ENCODE measurements around the gene PTPRD.

GRCh38 chr9:8874482-8874881 is 1738.3 kb downstream of the PTPRD start:
- TF ChIP-seq CTCF (IDR thresholded peaks at IDR 0.05) (no peak), POLR2A (IDR thresholded peaks at IDR 0.05) (no peak)
